A549 (cell line): ENCODE data around the gene SERBP1. TPM values are rescaled to one million over a fixed set of nuclear protein-coding genes. Genes with fewer than 3 reads are reported as not detected.

ENCODE experiments used
- ATAC-seq, 2 experiments: fragments of 200-7000 bp in 1 of 2; fragments of >200 bp in 1 of 2; cut with Nextera tagmentation in 1 of 2; cut with Tn5 transposase in 1 of 2; 3 replicates each; pipeline versions ENCODE4 v1.8.0 to v1.9.1; 2018 to 2020; ENCODE audit warnings: mild to moderate bottlenecking in 1 of 2, moderate library complexity in 1 of 2
- CTCF ChIA-PET: fragments of 300-600 bp; sonication (Branson Sonifier 250); formaldehyde crosslinking; extraction: SDS; loops from one replicate; lab custom pipeline; 2021; ENCODE audit warnings: antibody characterized with exemption, inconsistent platforms; lab: Yijun Ruan, JAX
- POLR2A ChIA-PET: fragments of 350-600 bp; formaldehyde crosslinking; extraction: SDS; loops from one replicate; lab custom pipeline; 2021; ENCODE audit warnings: antibody characterized with exemption, inconsistent platforms; lab: Yijun Ruan, JAX
- DNase-seq, 2 experiments: peaks; one replicate each; pipeline versions ENCODE4 v3.0.0 to v3.0.0-alpha.2; 2011 to 2016; ENCODE audit warnings: low read depth in 1 of 2, low spot score in 1 of 2
- FAIRE-seq: peaks from 2 replicates; lab custom pipeline; 2011; peaks lifted over from hg19 to GRCh38; lab: Jason Lieb, UNC
- H3K27ac ChIP-seq, 2 experiments: fragments of >200 bp; sonication (Bioruptor Twin); formaldehyde crosslinking; 3 replicates each; pipeline ENCODE4 v1.5.1; 2016 to 2017
- H3K4me1 ChIP-seq: fragments of >200 bp; sonication (Bioruptor Twin); formaldehyde crosslinking; 3 replicates; pipeline ENCODE4 v1.6.1; 2016
- H3K4me2 ChIP-seq: fragments of >200 bp; sonication (Bioruptor Twin); formaldehyde crosslinking; 3 replicates; pipeline ENCODE4 v1.6.1; 2016
- H3K4me3 ChIP-seq: fragments of >200 bp; sonication (Bioruptor Twin); formaldehyde crosslinking; 3 replicates; pipeline ENCODE4 v1.5.1; 2016
- H3K9me3 ChIP-seq: fragments of >200 bp; sonication (Bioruptor Twin); formaldehyde crosslinking; 3 replicates; pipeline ENCODE4 v1.6.1; 2016
- BCL3 ChIP-seq: fragments of >200 bp; sonication (Bioruptor Twin); formaldehyde crosslinking; IDR thresholded peaks from 3 replicates; pipeline ENCODE4 v1.6.1; 2016
- E2F6 ChIP-seq: IDR thresholded peaks from 2 replicates; pipeline ENCODE4 v1.6.1; 2012; ENCODE audit warnings: low read depth, borderline replicate concordance
- EHMT2 ChIP-seq: fragments of 200-600 bp; sonication (generic); IDR thresholded peaks from 2 replicates; pipeline ENCODE4 v1.6.1; 2016; ENCODE audit warnings: antibody characterized with exemption, low read depth, mild to moderate bottlenecking, moderate library complexity
- ESRRA ChIP-seq: fragments of 150-350 bp; IDR thresholded peaks from 2 replicates; pipeline ENCODE4 v1.6.1; 2014; ENCODE audit warnings: mild to moderate bottlenecking, low read length, borderline replicate concordance
- HES2 ChIP-seq: fragments of >200 bp; sonication (Bioruptor Twin); formaldehyde crosslinking; IDR thresholded peaks from 2 replicates; pipeline ENCODE4 v1.6.1; 2016
- HEYL ChIP-seq: fragments of 250-450 bp; sonication (Bioruptor Pico); IDR thresholded peaks from 2 replicates; pipeline ENCODE4 v1.8.0; 2021; ENCODE audit warnings: mild to moderate bottlenecking, moderate library complexity
- HOXA7 ChIP-seq: fragments of 250-450 bp; sonication (Bioruptor Pico); IDR thresholded peaks from 2 replicates; pipeline ENCODE4 v1.5.0; 2020; ENCODE audit warnings: mild to moderate bottlenecking, moderate library complexity
- JUN ChIP-seq, 2 experiments: fragments of >200 bp; sonication (Bioruptor Twin); formaldehyde crosslinking; IDR thresholded peaks; 2 replicates in 1 of 2; 3 replicates in 1 of 2; pipeline ENCODE4 v1.6.1; 2016 to 2017
- MAX ChIP-seq: IDR thresholded peaks from 2 replicates; pipeline ENCODE4 v1.6.1; 2012
- MYC ChIP-seq: IDR thresholded peaks from 2 replicates; pipeline ENCODE4 v1.6.1; 2012; ENCODE audit warnings: mild to moderate bottlenecking, inconsistent platforms, low read length, improper control_type of control experiment, borderline replicate concordance
- PHF8 ChIP-seq: fragments of 200-600 bp; sonication (generic); IDR thresholded peaks from 2 replicates; pipeline ENCODE4 v1.6.1; 2016; ENCODE audit warnings: low read depth, mild to moderate bottlenecking, antibody characterized with exemption, moderate library complexity, borderline replicate concordance
- POLR2A ChIP-seq: IDR thresholded peaks from 2 replicates; pipeline ENCODE4 v1.6.1; 2012; ENCODE audit warnings: mild to moderate bottlenecking, low read length
- RARB ChIP-seq: fragments of 250-450 bp; sonication (Bioruptor Pico); IDR thresholded peaks from 2 replicates; pipeline ENCODE4 v1.8.0; 2021; ENCODE audit warnings: mild to moderate bottlenecking, moderate library complexity
- REST ChIP-seq: fragments of 200-600 bp; sonication (generic); IDR thresholded peaks from 2 replicates; pipeline ENCODE4 v1.6.1; 2016; ENCODE audit warnings: antibody characterized with exemption, mild to moderate bottlenecking, moderate library complexity
- USF2 ChIP-seq: fragments of 450-650 bp; IDR thresholded peaks from 2 replicates; pipeline ENCODE4 v1.6.1; 2014; ENCODE audit warnings: antibody characterized with exemption
- ZC3H11A ChIP-seq: fragments of 450-650 bp; IDR thresholded peaks from 2 replicates; pipeline ENCODE4 v1.6.1; 2014; ENCODE audit warnings: antibody characterized with exemption, mild to moderate bottlenecking
- ZFP36 ChIP-seq: fragments of 450-650 bp; IDR thresholded peaks from 2 replicates; pipeline ENCODE4 v1.6.1; 2014; ENCODE audit warnings: borderline replicate concordance; ENCODE audit not compliant: partially characterized antibody
- WGBS: methylation state at CpG from one replicate; pipeline ENCODE4 v1.1.6; 2017; ENCODE audit errors: missing lambda C conversion rate; 5-methylcytosine and 5-hydroxymethylcytosine counted together
- polyA minus RNA-seq: library from RNA; depleted of rRNA, polyadenylated mRNA; stranded (reverse); fragments of >200 nt; gene quantifications from 2 replicates; pipeline ENCODE4 v1.2.3, GENCODE V29; 2011; rRNA and poly(A)+ RNA removed
- polyA plus RNA-seq, 4 experiments: library from polyadenylated mRNA; depleted of rRNA in 3 of 4; stranded (reverse); fragments of >200 nt; fragmentation: RNase III in 1 of 4; extraction: RNeasy Plus Mini Kit Qiagen cat#74134 plus additional on column Dnase treatment in 1 of 4; gene quantifications; 2 replicates in 3 of 4; 3 replicates in 1 of 4; pipeline ENCODE4 v1.2.3, GENCODE V29; 2011 to 2017

The SERBP1 gene
- polyA plus RNA-seq (2011; rRNA removed) (145 and 333 TPM in 2 replicates), polyA plus RNA-seq (2017; fragmentation: RNase III; extraction: RNeasy Plus Mini Kit Qiagen cat#74134 plus additional on column Dnase treatment) (222 to 254 TPM (median 237 TPM) in 3 replicates), polyA minus RNA-seq (75.8 and 93.7 TPM in 2 replicates)
- polyA plus RNA-seq (2012; cell fraction: cytosol; rRNA removed), result 108 and 146 TPM in 2 replicates
- polyA plus RNA-seq (2012; cell fraction: nucleus; rRNA removed), result 50.0 and 65.7 TPM in 2 replicates

GRCh38 chr1:67430358-67431155 lies at the start of gene SERBP1:
SERBP1 (minus strand) TSS chr1:67430402; CDS start chr1:67430300, 102 bp downstream.
- TF ChIP-seq ZC3H11A (no peak), RARB (CRISPR knock-in tag) (no peak), JUN (IDR thresholded peaks at IDR 0.05) (peak in 1 of 2 experiments; percentile 83; a peak in 4 of 5 replicates), E2F6 (peak; percentile 55; the same call in 1 of the 2 replicates), ZFP36 (no peak), HOXA7 (CRISPR knock-in tag) (no peak), REST (peak; percentile 51), BCL3 (peak; percentile 22; the same call in 1 of the 3 replicates), HEYL (CRISPR knock-in tag) (no peak), HES2 (no peak), ESRRA (0 out of 2 replicates have a peak, but pooled peaks have one; percentile 9), EHMT2 (no peak), MYC (peak; percentile 95; the same call in 1 of the 2 replicates), USF2 (0 out of 2 replicates have a peak, but pooled peaks have one; percentile 6), PHF8 (peak; percentile 59; the same call in 1 of the 2 replicates), MAX (peak; percentile 85), POLR2A (peak; percentile 80)
- peak; percentile 94 to 95 for ATAC-seq
- ChIA-PET CTCF (interaction anchor here (1.1 to 1.3 kb wide), 2 partner anchors 24 to 70 kb away, joined by 3 read pairs; no protein-coding TSS in a partner anchor), POLR2A (interaction anchor here (1.0 to 1.5 kb wide), 2 partner anchors 11 to 15 kb away, joined by 4 to 6 read pairs; no protein-coding TSS in a partner anchor)
- DNase-seq, result peak; percentile 79 to 97
- 1% methylated on average over 40 of the region's 62 CpGs for WGBS
- Histone ChIP-seq H3K9me3 (no peaks in the 10 kb centered on the region), H3K4me2 (peak within 1 kb of the TSS; percentile 84), H3K27ac (peak within 1 kb of the TSS; percentile 92 to 96), H3K4me3 (peak within 1 kb of the TSS; percentile 84), H3K4me1 (peaks cover 26% of the 10 kb centered on the region)
- no peak for FAIRE-seq
